MCF 10A (cell line): ENCODE data around the gene MNAT1. TPM values are rescaled to one million over a fixed set of nuclear protein-coding genes. Genes with fewer than 3 reads are reported as not detected.
A peak's percentile ranks its signal among the peaks of the same experiment; 100 is the strongest.

ENCODE experiments used
- BruUV-seq: library from RNA; stranded (reverse); fragments of 400-500 nt; replicated peaks from 2 replicates; lab custom pipeline; 2021; lab: Mats Ljungman, UMichigan
- CTCF ChIA-PET: fragments of 300-600 bp; sonication (Branson Sonifier 250); formaldehyde crosslinking; extraction: SDS; loops from one replicate; lab custom pipeline; 2021; ENCODE audit warnings: antibody characterized with exemption, inconsistent platforms; lab: Yijun Ruan, JAX
- POLR2A ChIA-PET: fragments of 300-600, 350-650 bp; sonication (Branson Sonifier 250); formaldehyde crosslinking; extraction: SDS; loops from one replicate; lab custom pipeline; 2020; ENCODE audit warnings: antibody characterized with exemption, inconsistent platforms; lab: Yijun Ruan, JAX
- DNase-seq: peaks from one replicate; pipeline ENCODE4 v3.0.0-alpha.2; 2018; ENCODE audit not compliant: unreplicated experiment
- H3K27ac Mint-ChIP-seq: one replicate; pipeline ENCODE4 v1.8.0; 2022; ENCODE audit warnings: mild to moderate bottlenecking, low read depth, mixed read lengths; ENCODE audit not compliant: unreplicated experiment
- H3K27me3 Mint-ChIP-seq: one replicate; pipeline ENCODE4 v1.8.0; 2022; ENCODE audit warnings: mixed read lengths; ENCODE audit not compliant: insufficient read depth, unreplicated experiment
- H3K36me3 Mint-ChIP-seq: one replicate; pipeline ENCODE4 v1.8.0; 2022; ENCODE audit warnings: mild to moderate bottlenecking, moderate library complexity, mixed read lengths; ENCODE audit not compliant: insufficient read depth, unreplicated experiment
- H3K4me1 Mint-ChIP-seq: one replicate; pipeline ENCODE4 v1.8.0; 2022; ENCODE audit warnings: mixed read lengths; ENCODE audit not compliant: insufficient read depth, unreplicated experiment
- H3K4me3 Mint-ChIP-seq: one replicate; pipeline ENCODE4 v1.8.0; 2022; ENCODE audit warnings: mild to moderate bottlenecking, moderate library complexity, mixed read lengths; ENCODE audit not compliant: unreplicated experiment
- H3K9me3 Mint-ChIP-seq: one replicate; pipeline ENCODE4 v1.8.0; 2022; ENCODE audit warnings: mixed read lengths; ENCODE audit not compliant: unreplicated experiment
- intact Hi-C: fragments of 100-400 bp; cut with micrococcal nuclease; formaldehyde crosslinking; loops from 2 replicates; pipeline ENCODE4 v1.14.1; 2022
- total RNA-seq: library from RNA; stranded (reverse); gene quantifications from 2 replicates; pipeline ENCODE4 v1.2.3, GENCODE V29; 2022
- TF ChIP-seq, protein P1 (sequence below): fragments of 200-600 bp; IDR thresholded peaks from one replicate; pipeline ENCODE4 v1.8.0; 2022; ENCODE audit warnings: antibody characterized with exemption, mild to moderate bottlenecking; ENCODE audit not compliant: unreplicated experiment

Gene MNAT1
- total RNA-seq, 1 experiment from 2014 or later: 57.5 TPM

DNA sequence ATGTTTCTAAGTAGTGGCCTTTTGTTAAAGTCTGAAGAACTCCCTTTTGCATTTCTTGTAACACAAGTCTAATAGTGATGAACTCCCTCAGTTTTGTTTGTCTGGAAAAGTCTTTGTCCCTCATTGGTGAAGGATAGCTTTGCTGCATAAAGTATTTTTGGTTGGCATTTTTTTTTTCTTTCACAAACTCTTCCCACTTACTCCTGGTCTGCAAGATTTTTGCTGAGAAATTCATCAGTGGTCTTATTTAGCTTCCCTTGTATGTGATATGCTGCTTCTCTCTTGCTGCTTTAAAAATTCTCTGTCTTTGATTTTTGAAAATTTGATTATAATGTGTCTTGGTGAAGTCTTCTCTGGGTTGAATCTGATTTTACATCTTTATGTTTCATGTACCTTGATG is 223.6 kb downstream of the MNAT1 start:
- peaks cover 12% of the 10 kb centered on the region for H3K36me3 Mint-ChIP-seq
- TF ChIP-seq, protein P1, sequence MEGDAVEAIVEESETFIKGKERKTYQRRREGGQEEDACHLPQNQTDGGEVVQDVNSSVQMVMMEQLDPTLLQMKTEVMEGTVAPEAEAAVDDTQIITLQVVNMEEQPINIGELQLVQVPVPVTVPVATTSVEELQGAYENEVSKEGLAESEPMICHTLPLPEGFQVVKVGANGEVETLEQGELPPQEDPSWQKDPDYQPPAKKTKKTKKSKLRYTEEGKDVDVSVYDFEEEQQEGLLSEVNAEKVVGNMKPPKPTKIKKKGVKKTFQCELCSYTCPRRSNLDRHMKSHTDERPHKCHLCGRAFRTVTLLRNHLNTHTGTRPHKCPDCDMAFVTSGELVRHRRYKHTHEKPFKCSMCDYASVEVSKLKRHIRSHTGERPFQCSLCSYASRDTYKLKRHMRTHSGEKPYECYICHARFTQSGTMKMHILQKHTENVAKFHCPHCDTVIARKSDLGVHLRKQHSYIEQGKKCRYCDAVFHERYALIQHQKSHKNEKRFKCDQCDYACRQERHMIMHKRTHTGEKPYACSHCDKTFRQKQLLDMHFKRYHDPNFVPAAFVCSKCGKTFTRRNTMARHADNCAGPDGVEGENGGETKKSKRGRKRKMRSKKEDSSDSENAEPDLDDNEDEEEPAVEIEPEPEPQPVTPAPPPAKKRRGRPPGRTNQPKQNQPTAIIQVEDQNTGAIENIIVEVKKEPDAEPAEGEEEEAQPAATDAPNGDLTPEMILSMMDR: no peak
- ChIA-PET POLR2A (interaction anchor here (1.2 kb wide), 1 partner anchor 21 kb away, joined by 3 read pairs; no protein-coding TSS in a partner anchor), CTCF (interaction anchor here (1.1 kb wide), 1 partner anchor 151 kb away, joined by 3 read pairs; no protein-coding TSS in a partner anchor)
- H3K4me1 Mint-ChIP-seq: no peaks in the 10 kb centered on the region
- no peaks in the 10 kb centered on the region for H3K27me3 Mint-ChIP-seq
- BruUV-seq: no TSS peak
- no peak for DNase-seq
- peaks cover 39% of the 10 kb centered on the region for H3K9me3 Mint-ChIP-seq
- no peak overlapping the region for H3K27ac Mint-ChIP-seq
- intact Hi-C loops: no loop called here
- H3K4me3 Mint-ChIP-seq: no peak overlapping the region

DNA sequence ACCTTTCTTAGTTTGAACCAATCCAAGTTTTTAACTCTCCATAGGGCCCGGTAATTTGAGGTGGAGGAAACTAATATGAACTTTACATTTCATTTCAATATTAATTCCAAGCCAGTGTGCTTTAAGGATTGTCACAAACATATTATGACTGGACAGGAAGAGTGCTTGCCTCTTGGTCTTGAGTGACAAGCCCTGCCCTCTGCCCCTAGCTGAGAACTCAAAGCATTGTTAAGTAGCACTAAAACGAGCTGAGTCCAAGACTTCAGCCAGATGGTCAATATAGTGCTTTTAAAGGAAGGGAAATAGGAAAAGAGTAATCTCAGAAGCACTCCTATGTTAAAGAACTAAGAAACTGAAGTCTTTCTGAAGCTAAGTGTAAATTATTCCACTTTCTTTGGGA is 229.2 kb downstream of the MNAT1 start:
- Mint-ChIP-seq H3K4me3 (no peak overlapping the region), H3K9me3 (peaks cover 12% of the 10 kb centered on the region), H3K4me1 (no peaks in the 10 kb centered on the region), H3K27ac (no peak overlapping the region), H3K27me3 (no peaks in the 10 kb centered on the region), H3K36me3 (peaks cover 6% of the 10 kb centered on the region)
- no TSS peak for BruUV-seq
- TF ChIP-seq, protein P1: no peak
- intact Hi-C loops: no loop called here
- no peak for DNase-seq
- CTCF ChIA-PET: no interaction called here
- POLR2A ChIA-PET: no interaction called here

DNA sequence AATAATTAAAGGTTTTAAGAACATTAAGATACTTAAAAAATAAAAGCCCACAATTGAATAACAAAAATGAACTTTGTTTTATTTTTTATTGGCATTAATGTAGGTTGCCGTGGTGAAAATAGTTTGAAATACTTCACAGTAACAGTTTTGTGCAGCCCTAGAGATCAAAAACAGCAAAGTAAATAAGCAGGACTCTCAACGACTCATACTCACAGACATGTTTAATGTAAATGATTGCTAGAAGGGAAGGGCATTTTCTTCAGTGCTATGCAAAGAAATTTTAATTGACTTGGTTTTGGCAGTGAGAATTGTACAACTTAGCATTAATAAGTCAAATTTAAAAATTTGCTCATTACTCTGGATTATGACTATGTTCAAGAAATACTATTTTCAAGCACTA is 230.3 kb downstream of the MNAT1 start:
- H3K4me1 Mint-ChIP-seq: no peaks in the 10 kb centered on the region
- BruUV-seq: no TSS peak
- TF ChIP-seq, protein P1: no peak
- ChIA-PET POLR2A (no interaction called here), CTCF (no interaction called here)
- H3K36me3 Mint-ChIP-seq: no peaks in the 10 kb centered on the region
- H3K27ac Mint-ChIP-seq: no peak overlapping the region
- intact Hi-C loops: no loop called here
- no peak overlapping the region for H3K4me3 Mint-ChIP-seq
- H3K27me3 Mint-ChIP-seq: no peaks in the 10 kb centered on the region
- DNase-seq: no peak
- peaks cover 5% of the 10 kb centered on the region for H3K9me3 Mint-ChIP-seq

DNA sequence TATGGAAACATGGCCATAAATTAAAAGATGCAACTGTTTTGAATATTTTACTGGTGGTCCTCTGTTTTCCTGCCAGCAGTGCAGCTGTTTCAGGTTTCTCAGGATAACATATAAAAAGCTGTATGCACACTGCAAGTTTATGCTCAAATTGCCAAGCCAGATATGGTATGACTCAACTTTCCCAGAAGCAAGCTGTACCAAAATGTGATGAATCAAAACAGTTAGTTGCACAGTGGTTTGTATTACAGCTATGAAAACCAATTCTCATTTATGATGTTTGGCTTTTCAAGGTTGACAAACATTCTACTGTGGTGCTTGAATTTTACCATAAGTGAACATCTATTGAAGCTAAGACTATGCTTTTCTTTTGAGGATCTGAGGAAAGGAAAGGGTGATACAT is 230.8 kb downstream of the MNAT1 start:
- no peaks in the 10 kb centered on the region for H3K4me1 Mint-ChIP-seq
- TF ChIP-seq, protein P1: no peak
- no TSS peak for BruUV-seq
- peaks cover under 1% of the 10 kb centered on the region for H3K9me3 Mint-ChIP-seq
- H3K36me3 Mint-ChIP-seq: no peaks in the 10 kb centered on the region
- no peaks in the 10 kb centered on the region for H3K27me3 Mint-ChIP-seq
- ChIA-PET CTCF (interaction anchor here (0.5 kb wide), 1 partner anchor 221 kb away, joined by 3 read pairs; no protein-coding TSS in a partner anchor), POLR2A (no interaction called here)
- H3K27ac Mint-ChIP-seq: no peak overlapping the region
- no peak overlapping the region for H3K4me3 Mint-ChIP-seq
- intact Hi-C loops: no loop called here
- DNase-seq: peak; percentile 27
